ENCODE results near the gene SMURF2.

Gene SMURF2

DNA sequence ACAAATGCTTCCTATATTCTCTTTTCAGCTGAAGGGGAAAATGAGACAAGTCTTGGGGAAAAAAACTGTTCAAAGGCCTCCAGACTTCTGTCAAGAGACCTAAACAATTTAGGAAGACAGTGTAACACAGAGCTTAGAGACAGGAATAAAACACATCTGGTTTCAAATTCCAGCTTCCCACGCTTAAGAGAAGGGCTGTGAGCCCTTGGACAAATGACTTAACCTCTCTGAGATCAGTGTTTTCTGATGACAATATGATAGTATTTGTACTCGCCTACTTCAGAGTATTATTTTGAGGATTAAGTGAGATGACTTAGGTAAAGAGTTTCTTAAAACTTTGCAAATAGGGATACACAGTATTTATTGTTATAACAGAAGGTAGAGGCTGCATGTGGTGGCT is 29.5 kb downstream of the SMURF2 start:
- Histone ChIP-seq H3K9ac (ENCODE audit: low read depth in 1 of 2, low read length in 2 of 2) (no peak overlapping the region), H3K4me3 (ENCODE audit: low read depth in 1 of 2, low read length in 2 of 2) (no peak overlapping the region), H3K27ac (ENCODE audit: low read depth, low read length) (no peak overlapping the region), H3K4me1 (ENCODE audit: control insufficient read depth in 1 of 2, insufficient read depth in 2 of 2, low read length in 2 of 2) (peaks cover 4 to 10% of the 10 kb centered on the region in 2 donors), H3K27me3 (ENCODE audit: control insufficient read depth in 1 of 2, insufficient read depth in 2 of 2, low read length in 2 of 2) (no peaks in the 10 kb centered on the region), H3K36me3 (ENCODE audit: control insufficient read depth in 1 of 2, insufficient read depth in 2 of 2, low read length in 2 of 2) (no peaks in the 10 kb centered on the region), H3K9me3 (ENCODE audit: control insufficient read depth in 1 of 2, low read length in 2 of 2) (no peaks in the 10 kb centered on the region)

DNA sequence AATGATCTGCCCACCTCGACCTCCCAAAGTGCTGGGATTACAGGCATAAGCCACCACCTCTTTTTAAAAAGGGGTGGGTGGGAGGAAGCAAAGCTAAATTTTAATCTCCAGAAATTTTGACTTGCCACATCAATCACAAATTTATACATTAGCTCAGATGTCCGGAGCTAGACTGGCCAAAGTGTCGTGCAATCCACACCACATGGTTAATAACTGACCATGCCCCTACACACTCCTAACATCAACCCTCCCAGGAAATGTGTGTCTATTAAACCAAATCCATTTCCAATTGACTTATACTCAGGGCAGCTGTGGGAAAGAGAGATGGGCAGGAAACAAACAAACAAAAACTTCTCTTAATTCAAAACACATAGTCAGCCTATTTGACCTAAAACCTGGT is 29.9 kb downstream of the SMURF2 start:
- H3K4me1 ChIP-seq (ENCODE audit: control insufficient read depth in 1 of 2, insufficient read depth in 2 of 2, low read length in 2 of 2): peaks cover 6 to 11% of the 10 kb centered on the region in 2 donors
- no peaks in the 10 kb centered on the region for H3K36me3 ChIP-seq (ENCODE audit: control insufficient read depth in 1 of 2, insufficient read depth in 2 of 2, low read length in 2 of 2)
- no peak overlapping the region for H3K4me3 ChIP-seq (ENCODE audit: low read depth in 1 of 2, low read length in 2 of 2)
- H3K27ac ChIP-seq (ENCODE audit: low read depth, low read length): no peak overlapping the region
- no peak overlapping the region for H3K9ac ChIP-seq (ENCODE audit: low read depth in 1 of 2, low read length in 2 of 2)
- H3K9me3 ChIP-seq (ENCODE audit: control insufficient read depth in 1 of 2, low read length in 2 of 2): no peaks in the 10 kb centered on the region
- H3K27me3 ChIP-seq (ENCODE audit: control insufficient read depth in 1 of 2, insufficient read depth in 2 of 2, low read length in 2 of 2): no peaks in the 10 kb centered on the region

DNA sequence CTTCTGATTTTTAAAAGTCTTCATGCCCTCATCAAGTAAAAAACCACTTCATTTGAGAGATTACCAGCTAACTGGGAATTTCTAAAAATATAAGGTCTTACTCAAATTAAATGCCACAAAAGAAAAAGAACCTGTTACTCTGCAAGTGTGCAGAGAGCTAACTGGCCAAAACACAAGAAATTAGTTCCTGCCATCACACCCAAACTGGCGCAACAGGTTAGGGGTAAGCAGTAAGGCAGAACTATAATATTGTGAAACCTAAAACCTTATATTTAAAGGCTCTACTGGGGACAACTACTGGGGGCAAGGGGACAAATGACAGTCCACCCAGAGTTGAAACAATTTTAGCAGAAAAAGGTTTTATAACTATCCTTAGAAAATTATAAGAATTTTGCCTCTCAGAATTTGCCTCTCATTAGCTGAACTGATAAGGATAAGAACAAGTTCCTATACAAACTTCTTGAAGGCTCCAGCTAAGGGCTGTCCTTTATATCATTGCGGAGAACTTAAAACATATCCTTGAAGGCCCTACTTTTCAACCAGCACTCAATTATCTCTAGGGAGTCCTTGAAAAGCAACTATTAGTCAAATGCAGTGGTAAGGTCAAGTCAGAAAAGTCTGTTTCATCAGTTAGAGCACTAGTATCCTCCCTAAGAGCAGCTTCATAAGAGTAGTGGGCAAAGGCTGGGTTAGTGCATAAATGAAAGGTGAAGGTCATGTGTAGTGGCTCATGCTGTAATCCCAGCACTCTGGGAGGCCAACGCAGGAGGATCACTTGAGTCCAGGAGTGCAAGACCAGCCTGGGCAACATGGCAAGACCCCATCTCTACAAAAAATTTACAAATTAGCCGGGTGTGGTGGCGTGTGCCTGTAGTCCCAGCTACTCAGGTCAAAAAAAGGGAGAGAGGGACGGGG is 31.5 kb downstream of the SMURF2 start:
- Histone ChIP-seq H3K36me3 (ENCODE audit: control insufficient read depth in 1 of 2, insufficient read depth in 2 of 2, low read length in 2 of 2) (no peaks in the 10 kb centered on the region), H3K27ac (ENCODE audit: low read depth, low read length) (no peak overlapping the region), H3K4me1 (ENCODE audit: control insufficient read depth in 1 of 2, insufficient read depth in 2 of 2, low read length in 2 of 2) (peaks cover 6 to 11% of the 10 kb centered on the region in 2 donors), H3K9me3 (ENCODE audit: control insufficient read depth in 1 of 2, low read length in 2 of 2) (no peaks in the 10 kb centered on the region), H3K27me3 (ENCODE audit: control insufficient read depth in 1 of 2, insufficient read depth in 2 of 2, low read length in 2 of 2) (no peaks in the 10 kb centered on the region), H3K4me3 (ENCODE audit: low read depth in 1 of 2, low read length in 2 of 2) (no peak overlapping the region), H3K9ac (ENCODE audit: low read depth in 1 of 2, low read length in 2 of 2) (no peak overlapping the region)

DNA sequence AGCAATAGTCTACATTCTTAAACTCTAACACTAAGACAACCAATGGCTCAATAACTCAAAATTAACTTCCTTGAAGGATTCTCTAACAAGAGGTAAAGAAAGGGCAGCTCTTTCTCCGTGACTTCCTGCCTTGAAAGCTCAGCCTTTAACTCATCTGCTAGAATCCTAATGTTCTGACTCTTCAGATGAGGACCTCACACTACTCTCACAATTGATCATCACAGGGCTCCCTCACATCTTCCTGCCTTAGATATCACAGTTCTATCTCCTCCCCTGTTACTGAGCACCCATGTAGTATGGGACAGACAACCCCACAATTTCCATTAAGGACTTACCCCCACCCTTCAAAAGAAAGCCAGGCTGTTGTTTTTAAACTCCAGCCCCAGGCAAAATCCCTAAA is 33.5 kb downstream of the SMURF2 start:
- Histone ChIP-seq H3K4me3 (ENCODE audit: low read depth in 1 of 2, low read length in 2 of 2) (no peak overlapping the region), H3K4me1 (ENCODE audit: control insufficient read depth in 1 of 2, insufficient read depth in 2 of 2, low read length in 2 of 2) (peaks cover 6 to 15% of the 10 kb centered on the region in 2 donors), H3K9me3 (ENCODE audit: control insufficient read depth in 1 of 2, low read length in 2 of 2) (no peaks in the 10 kb centered on the region), H3K9ac (ENCODE audit: low read depth in 1 of 2, low read length in 2 of 2) (no peak overlapping the region), H3K36me3 (ENCODE audit: control insufficient read depth in 1 of 2, insufficient read depth in 2 of 2, low read length in 2 of 2) (no peaks in the 10 kb centered on the region), H3K27me3 (ENCODE audit: control insufficient read depth in 1 of 2, insufficient read depth in 2 of 2, low read length in 2 of 2) (no peaks in the 10 kb centered on the region), H3K27ac (ENCODE audit: low read depth, low read length) (no peak overlapping the region)

DNA sequence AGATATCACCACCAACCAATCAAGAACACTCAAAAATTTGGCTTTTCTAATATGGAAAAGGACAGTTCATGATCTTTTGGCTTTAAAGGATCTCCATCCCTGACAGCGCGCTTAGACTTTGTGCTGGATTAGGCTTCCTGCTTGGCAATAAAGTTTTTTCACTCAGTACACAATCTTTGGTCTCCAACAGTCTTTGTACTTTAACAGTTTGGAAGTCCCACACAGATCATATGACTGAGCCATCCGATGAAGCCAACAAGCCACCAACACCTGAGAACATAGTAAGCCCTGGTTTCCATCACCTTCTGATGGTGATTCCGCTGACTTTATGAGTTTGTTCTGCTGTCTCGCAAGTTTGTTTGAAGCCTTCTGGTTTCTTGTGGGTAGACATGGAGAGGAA is 34.3 kb downstream of the SMURF2 start:
- H3K4me1 ChIP-seq (ENCODE audit: control insufficient read depth in 1 of 2, insufficient read depth in 2 of 2, low read length in 2 of 2): peaks cover 6 to 19% of the 10 kb centered on the region in 2 donors
- no peaks in the 10 kb centered on the region for H3K36me3 ChIP-seq (ENCODE audit: control insufficient read depth in 1 of 2, insufficient read depth in 2 of 2, low read length in 2 of 2)
- no peak overlapping the region for H3K27ac ChIP-seq (ENCODE audit: low read depth, low read length)
- H3K4me3 ChIP-seq (ENCODE audit: low read depth in 1 of 2, low read length in 2 of 2): no peak overlapping the region
- H3K27me3 ChIP-seq (ENCODE audit: control insufficient read depth in 1 of 2, insufficient read depth in 2 of 2, low read length in 2 of 2): no peaks in the 10 kb centered on the region
- H3K9ac ChIP-seq (ENCODE audit: low read depth in 1 of 2, low read length in 2 of 2): no peak overlapping the region
- H3K9me3 ChIP-seq (ENCODE audit: control insufficient read depth in 1 of 2, low read length in 2 of 2): no peaks in the 10 kb centered on the region

DNA sequence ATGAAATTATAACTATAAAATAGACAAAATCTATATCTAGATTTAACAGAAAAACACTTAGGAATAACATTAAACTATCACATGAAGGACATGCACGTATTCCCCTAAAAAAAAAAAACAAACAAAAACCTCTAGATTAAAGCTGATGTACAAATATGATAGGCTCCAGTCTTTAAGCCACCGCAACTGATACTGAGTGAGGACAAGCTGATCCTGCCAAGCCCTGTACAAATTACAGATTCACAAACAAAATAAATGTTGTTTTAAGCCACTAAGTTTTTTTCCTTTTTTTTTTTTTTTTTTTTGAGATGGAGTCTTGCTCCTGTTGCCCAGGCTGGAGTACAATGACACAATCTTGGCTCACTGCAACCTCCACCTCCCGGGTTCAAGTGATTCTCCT is 35.3 kb downstream of the SMURF2 start:
- H3K27me3 ChIP-seq (ENCODE audit: control insufficient read depth in 1 of 2, insufficient read depth in 2 of 2, low read length in 2 of 2): no peaks in the 10 kb centered on the region
- H3K9me3 ChIP-seq (ENCODE audit: control insufficient read depth in 1 of 2, low read length in 2 of 2): no peaks in the 10 kb centered on the region
- H3K9ac ChIP-seq (ENCODE audit: low read depth in 1 of 2, low read length in 2 of 2): no peak overlapping the region
- no peak overlapping the region for H3K27ac ChIP-seq (ENCODE audit: low read depth, low read length)
- peaks cover 6 to 15% of the 10 kb centered on the region in 2 donors for H3K4me1 ChIP-seq (ENCODE audit: control insufficient read depth in 1 of 2, insufficient read depth in 2 of 2, low read length in 2 of 2)
- no peak overlapping the region for H3K4me3 ChIP-seq (ENCODE audit: low read depth in 1 of 2, low read length in 2 of 2)
- no peaks in the 10 kb centered on the region for H3K36me3 ChIP-seq (ENCODE audit: control insufficient read depth in 1 of 2, insufficient read depth in 2 of 2, low read length in 2 of 2)

DNA sequence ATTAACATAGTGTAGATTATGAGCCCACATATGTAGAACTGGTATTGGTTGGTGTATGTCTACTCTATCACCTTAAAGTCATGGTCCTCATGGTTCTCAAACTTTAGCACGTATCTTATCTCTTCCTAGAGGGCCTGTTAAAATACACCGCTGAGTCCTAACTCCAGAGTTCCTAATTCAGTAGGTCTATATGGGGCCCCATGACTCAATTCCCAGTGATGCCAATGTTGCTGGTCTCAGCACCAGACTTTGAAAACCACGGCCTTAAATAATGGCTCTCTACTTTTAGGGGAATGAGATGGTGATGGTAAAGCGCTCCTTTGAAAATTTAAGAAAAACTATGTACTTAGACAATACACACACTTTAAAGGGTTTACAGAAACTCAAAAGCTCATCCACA is 36.6 kb downstream of the SMURF2 start:
- Histone ChIP-seq H3K36me3 (ENCODE audit: control insufficient read depth in 1 of 2, insufficient read depth in 2 of 2, low read length in 2 of 2) (no peaks in the 10 kb centered on the region), H3K4me3 (ENCODE audit: low read depth in 1 of 2, low read length in 2 of 2) (no peak overlapping the region), H3K9me3 (ENCODE audit: control insufficient read depth in 1 of 2, low read length in 2 of 2) (no peaks in the 10 kb centered on the region), H3K27me3 (ENCODE audit: control insufficient read depth in 1 of 2, insufficient read depth in 2 of 2, low read length in 2 of 2) (no peaks in the 10 kb centered on the region), H3K4me1 (ENCODE audit: control insufficient read depth in 1 of 2, insufficient read depth in 2 of 2, low read length in 2 of 2) (peaks cover 6 to 15% of the 10 kb centered on the region in 2 donors), H3K27ac (ENCODE audit: low read depth, low read length) (no peak overlapping the region), H3K9ac (ENCODE audit: low read depth in 1 of 2, low read length in 2 of 2) (no peak overlapping the region)

DNA sequence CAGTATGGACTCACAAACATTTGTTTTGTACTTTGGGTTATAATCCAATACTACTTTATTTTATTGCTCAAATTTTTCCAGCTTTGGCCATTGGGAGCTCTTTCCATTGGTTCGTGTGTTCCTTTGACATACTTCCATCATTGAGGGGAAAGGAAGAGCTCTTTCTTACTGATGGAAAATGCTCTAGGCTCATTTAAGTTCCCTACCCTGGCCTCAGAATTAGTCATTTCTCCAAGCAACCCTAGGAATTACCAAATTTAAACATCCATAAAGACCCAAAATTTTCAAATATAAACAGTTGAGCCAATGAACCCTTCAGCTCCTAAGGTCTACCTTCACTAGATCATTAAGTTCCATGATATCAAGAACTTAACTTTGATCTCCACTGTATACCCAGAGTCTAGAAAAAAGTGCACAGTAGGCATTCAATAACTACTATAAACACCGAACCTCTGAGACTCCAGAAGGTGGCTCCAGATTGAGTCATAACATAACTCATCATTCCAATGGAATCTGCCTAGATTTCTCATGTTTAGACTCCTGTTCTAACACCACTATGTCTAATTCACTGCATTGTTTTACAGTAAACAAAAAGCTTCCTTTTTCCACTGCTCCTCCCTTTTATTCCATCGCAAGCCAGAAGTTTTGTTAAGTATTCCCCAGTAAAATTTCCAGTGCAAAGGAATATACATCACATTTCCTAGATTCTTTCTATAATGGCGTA is 39.0 kb downstream of the SMURF2 start:
- Histone ChIP-seq H3K4me3 (ENCODE audit: low read depth in 1 of 2, low read length in 2 of 2) (no peak overlapping the region), H3K27me3 (ENCODE audit: control insufficient read depth in 1 of 2, insufficient read depth in 2 of 2, low read length in 2 of 2) (no peaks in the 10 kb centered on the region), H3K9me3 (ENCODE audit: control insufficient read depth in 1 of 2, low read length in 2 of 2) (no peaks in the 10 kb centered on the region), H3K4me1 (ENCODE audit: control insufficient read depth in 1 of 2, insufficient read depth in 2 of 2, low read length in 2 of 2) (peaks cover 6 to 15% of the 10 kb centered on the region in 2 donors), H3K27ac (ENCODE audit: low read depth, low read length) (no peak overlapping the region), H3K9ac (ENCODE audit: low read depth in 1 of 2, low read length in 2 of 2) (no peak overlapping the region), H3K36me3 (ENCODE audit: control insufficient read depth in 1 of 2, insufficient read depth in 2 of 2, low read length in 2 of 2) (no peaks in the 10 kb centered on the region)

DNA sequence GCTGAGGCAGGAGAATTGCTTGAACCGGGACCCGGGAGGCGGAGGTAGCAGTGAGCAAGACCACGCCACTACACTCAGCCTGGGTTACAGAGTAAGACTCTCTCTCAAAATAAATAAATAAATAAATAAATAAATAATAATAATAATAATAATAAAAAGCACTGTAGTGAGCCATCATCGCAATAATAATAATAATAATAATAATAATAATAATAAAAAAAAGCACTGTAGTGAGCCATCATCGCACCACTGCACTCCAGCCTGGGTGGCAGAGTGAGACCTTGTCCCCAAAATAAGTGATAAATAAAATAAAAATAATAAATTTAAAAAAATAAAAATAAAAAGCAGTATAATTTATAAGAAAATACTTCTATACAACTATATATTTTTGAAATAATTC is 40.3 kb downstream of the SMURF2 start:
- no peak overlapping the region for H3K9ac ChIP-seq (ENCODE audit: low read depth in 1 of 2, low read length in 2 of 2)
- no peaks in the 10 kb centered on the region for H3K36me3 ChIP-seq (ENCODE audit: control insufficient read depth in 1 of 2, insufficient read depth in 2 of 2, low read length in 2 of 2)
- no peaks in the 10 kb centered on the region for H3K9me3 ChIP-seq (ENCODE audit: control insufficient read depth in 1 of 2, low read length in 2 of 2)
- H3K4me3 ChIP-seq (ENCODE audit: low read depth in 1 of 2, low read length in 2 of 2): no peak overlapping the region
- H3K27me3 ChIP-seq (ENCODE audit: control insufficient read depth in 1 of 2, insufficient read depth in 2 of 2, low read length in 2 of 2): no peaks in the 10 kb centered on the region
- H3K4me1 ChIP-seq (ENCODE audit: control insufficient read depth in 1 of 2, insufficient read depth in 2 of 2, low read length in 2 of 2): peaks cover 0 to 9% of the 10 kb centered on the region in 2 donors
- no peak overlapping the region for H3K27ac ChIP-seq (ENCODE audit: low read depth, low read length)

DNA sequence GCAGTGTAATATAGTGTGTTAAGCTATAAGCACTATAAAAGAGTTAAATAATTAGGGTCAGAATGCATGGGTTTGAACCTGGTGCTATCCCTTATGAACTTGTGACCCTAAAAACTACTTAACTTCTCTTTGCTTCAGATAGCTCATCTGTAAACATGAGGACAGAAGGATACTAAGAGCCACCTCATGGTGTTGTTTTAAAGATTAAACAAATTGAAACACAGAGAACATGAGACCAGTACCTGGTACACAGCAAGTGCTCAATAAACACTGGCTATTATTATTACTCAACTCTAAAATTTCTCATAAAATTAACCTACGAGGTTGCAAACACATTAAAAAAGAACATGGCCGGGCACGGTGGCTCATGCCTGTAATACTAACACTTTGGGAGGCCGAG is 43.3 kb downstream of the SMURF2 start:
- Histone ChIP-seq H3K9ac (ENCODE audit: low read depth in 1 of 2, low read length in 2 of 2) (no peak overlapping the region), H3K4me3 (ENCODE audit: low read depth in 1 of 2, low read length in 2 of 2) (no peak overlapping the region), H3K4me1 (ENCODE audit: control insufficient read depth in 1 of 2, insufficient read depth in 2 of 2, low read length in 2 of 2) (peaks cover 15 to 22% of the 10 kb centered on the region in 2 donors), H3K36me3 (ENCODE audit: control insufficient read depth in 1 of 2, insufficient read depth in 2 of 2, low read length in 2 of 2) (no peaks in the 10 kb centered on the region), H3K9me3 (ENCODE audit: control insufficient read depth in 1 of 2, low read length in 2 of 2) (no peaks in the 10 kb centered on the region), H3K27me3 (ENCODE audit: control insufficient read depth in 1 of 2, insufficient read depth in 2 of 2, low read length in 2 of 2) (no peaks in the 10 kb centered on the region), H3K27ac (ENCODE audit: low read depth, low read length) (no peak overlapping the region)

Measured in duodenal mucosa (tissue), 2 donors.